ENCODE results near the gene CCDC158.

DNA sequence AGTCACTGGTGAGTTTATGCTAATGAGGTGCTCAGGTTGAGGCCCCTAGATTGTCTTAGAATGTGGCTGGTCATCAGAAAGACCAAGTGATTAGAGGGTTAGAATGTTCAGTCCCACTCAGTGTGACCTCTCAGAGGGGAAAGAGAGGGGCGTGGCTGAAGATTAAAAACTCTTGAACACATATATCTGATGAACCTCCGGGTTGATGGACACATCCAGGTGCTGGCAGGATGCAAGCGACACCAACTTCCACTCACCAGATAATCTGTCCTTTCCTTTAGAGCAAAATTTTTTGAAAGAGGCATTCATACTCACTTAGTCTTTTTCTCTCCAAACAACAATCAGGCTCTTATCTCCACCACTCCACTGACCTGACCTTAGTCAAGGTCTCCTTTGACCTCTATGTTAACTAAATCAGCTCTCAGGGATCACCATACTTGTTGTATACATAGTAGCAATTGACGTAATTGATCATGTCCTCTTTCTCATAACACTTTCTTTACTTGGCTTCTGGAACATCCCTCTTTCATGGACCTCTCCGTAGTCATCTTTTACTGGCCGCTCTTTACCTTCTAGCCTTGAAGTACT lies 155.2 kb downstream of the CCDC158 start:
- no peak for TF ChIP-seq EZH2 (IDR thresholded peaks at IDR 0.05; ENCODE audit: borderline replicate concordance, low read length)
- TF ChIP-seq, protein P1, sequence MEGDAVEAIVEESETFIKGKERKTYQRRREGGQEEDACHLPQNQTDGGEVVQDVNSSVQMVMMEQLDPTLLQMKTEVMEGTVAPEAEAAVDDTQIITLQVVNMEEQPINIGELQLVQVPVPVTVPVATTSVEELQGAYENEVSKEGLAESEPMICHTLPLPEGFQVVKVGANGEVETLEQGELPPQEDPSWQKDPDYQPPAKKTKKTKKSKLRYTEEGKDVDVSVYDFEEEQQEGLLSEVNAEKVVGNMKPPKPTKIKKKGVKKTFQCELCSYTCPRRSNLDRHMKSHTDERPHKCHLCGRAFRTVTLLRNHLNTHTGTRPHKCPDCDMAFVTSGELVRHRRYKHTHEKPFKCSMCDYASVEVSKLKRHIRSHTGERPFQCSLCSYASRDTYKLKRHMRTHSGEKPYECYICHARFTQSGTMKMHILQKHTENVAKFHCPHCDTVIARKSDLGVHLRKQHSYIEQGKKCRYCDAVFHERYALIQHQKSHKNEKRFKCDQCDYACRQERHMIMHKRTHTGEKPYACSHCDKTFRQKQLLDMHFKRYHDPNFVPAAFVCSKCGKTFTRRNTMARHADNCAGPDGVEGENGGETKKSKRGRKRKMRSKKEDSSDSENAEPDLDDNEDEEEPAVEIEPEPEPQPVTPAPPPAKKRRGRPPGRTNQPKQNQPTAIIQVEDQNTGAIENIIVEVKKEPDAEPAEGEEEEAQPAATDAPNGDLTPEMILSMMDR (IDR thresholded peaks at IDR 0.05; ENCODE audit: low read length): no peak
